ENCODE results near the gene RDH5. TPM values are rescaled to one million over a fixed set of nuclear protein-coding genes. Genes with fewer than 3 reads are reported as not detected.

The RDH5 gene
- total RNA-seq, 1 experiment from 2014 or later, result 5.1 TPM

DNA sequence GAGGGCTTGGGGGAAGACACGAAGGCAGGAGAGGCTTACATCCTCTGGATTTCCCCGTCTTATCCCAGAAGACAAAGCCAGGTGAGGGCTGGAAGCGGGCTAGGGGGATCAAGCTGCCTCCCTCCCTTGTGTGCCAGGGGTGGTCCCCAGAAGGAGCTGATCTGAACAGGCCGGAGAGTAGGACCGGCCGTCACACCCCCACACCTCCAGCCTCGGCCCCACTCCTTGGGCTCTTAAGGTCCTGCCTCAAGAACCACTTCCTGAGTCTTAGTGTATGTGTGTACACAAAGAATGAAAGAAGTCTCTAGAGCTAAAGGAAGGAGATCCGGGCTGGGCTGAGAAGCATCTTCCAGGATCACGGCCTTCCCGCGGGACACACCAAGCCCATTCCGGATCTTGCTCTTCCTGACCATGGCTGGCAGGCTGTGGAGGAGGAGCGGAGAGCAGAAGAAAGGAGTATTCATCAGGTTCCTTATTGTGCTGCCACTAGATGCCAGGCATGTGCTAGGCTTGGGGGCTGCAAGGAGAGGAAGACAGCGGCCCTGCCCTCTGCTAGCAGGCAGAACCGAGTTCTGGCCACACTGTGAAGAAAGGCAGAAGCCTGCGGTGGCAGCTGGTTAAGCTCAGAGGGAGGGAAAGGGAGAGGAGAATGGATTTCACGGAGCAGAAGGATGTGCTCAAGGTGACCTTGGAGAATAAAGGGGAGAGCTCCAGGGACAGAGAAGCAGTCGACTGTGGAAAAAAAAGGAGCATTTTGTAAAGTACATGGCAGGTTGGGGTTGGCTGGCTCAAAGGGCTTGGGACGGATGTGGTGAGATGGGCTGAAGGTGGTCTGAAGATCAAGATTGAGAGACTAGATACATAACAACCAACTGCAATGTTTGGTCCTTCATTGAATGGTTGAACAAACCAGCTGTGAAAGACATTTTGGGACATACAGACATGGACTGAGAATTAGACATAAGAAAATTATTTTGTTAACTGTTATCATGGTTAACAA lies 9.9 kb downstream of the RDH5 start:
- Histone ChIP-seq H3K9ac (ENCODE audit: low read length) (peak overlapping the region; percentile 97), H3K4me1 (ENCODE audit: insufficient read depth, low read length) (peaks cover 24% of the 10 kb centered on the region), H3K9me3 (ENCODE audit: low read length) (no peaks in the 10 kb centered on the region), H3K4me2 (ENCODE audit: low read length) (peak overlapping the region; percentile 99), H3K27ac (ENCODE audit: low read length) (peak overlapping the region; percentile 98), H3K4me3 (ENCODE audit: low read length) (peak overlapping the region; percentile 88), H4K20me1 (ENCODE audit: low read length) (peaks cover 8% of the 10 kb centered on the region), H3K36me3 (ENCODE audit: low read depth, low read length) (peaks cover 12% of the 10 kb centered on the region), H3K27me3 (ENCODE audit: low read length) (no peaks in the 10 kb centered on the region), H3F3A (ENCODE audit: low read length, unreplicated experiment) (no peaks in the 10 kb centered on the region), H2AFZ (ENCODE audit: low read length) (peak overlapping the region; percentile 84), H3K79me2 (ENCODE audit: low read length) (peaks cover 37% of the 10 kb centered on the region), H3K9me2 (replicated peaks; ENCODE audit: low read length) (no peaks in the 10 kb centered on the region)
- intact Hi-C loops (cut with micrococcal nuclease), result loop anchor here (1.0 kb wide), 1 partner anchor 7 kb away; no protein-coding TSS in a partner anchor
- DNase-seq (peak; percentile 56), ATAC-seq (peak; percentile 28)
- POLR2A ChIA-PET (ENCODE audit: unreplicated experiment), result interaction anchor here (0.6 to 2.0 kb wide), 7 partner anchors 8 to 196 kb away, joined by 3 to 18 read pairs (median 6); partner anchors contain the start of genes ORMDL2 and SARNP
- TF ChIP-seq EZH2phosphoT487 (IDR thresholded peaks at IDR 0.05; ENCODE audit: borderline replicate concordance, low read length), result no peak
- TF ChIP-seq EZH2 (IDR thresholded peaks at IDR 0.05; ENCODE audit: low read length, unreplicated experiment), result no peak
- no peak for TF ChIP-seq CTCF (conservative IDR thresholded peaks at IDR 0.05; ENCODE audit: low read depth, low read length)
- BruUV-seq (replicated peaks), result TSS peak; percentile 81
- CTCF ChIA-PET, result interaction anchor here (0.5 to 2.1 kb wide), 6 partner anchors 8 to 492 kb away, joined by 3 to 14 read pairs (median 6); partner anchors contain the start of gene RNF41

DNA sequence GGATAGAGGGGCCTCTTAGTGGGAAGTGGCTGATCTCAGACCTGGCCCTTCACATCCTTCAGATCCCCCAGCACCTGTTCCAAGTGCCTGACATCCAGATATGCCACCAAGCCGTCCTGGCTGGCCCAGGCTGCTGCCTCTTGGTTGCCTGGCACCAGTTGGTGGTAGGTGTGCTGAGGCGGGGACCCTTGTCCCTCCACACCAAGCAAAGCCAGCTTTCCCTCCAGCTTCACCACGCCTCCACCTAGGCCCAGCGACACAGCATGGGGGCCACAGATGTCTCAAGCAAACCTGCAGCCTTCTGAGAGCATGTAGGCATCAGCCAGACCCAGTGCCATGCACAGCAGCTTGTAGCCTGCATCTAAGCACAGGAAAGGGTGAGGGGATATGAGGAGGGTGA lies 12.1 kb downstream of the RDH5 start:
- H3K4me3 ChIP-seq (ENCODE audit: low read length), result no peak overlapping the region
- ChIA-PET CTCF (no interaction called here), POLR2A (ENCODE audit: unreplicated experiment) (no interaction called here)
- H4K20me1 ChIP-seq (ENCODE audit: low read length), result peaks cover under 1% of the 10 kb centered on the region
- peaks cover 15% of the 10 kb centered on the region for H3K4me1 ChIP-seq (ENCODE audit: insufficient read depth, low read length)
- intact Hi-C loops (cut with micrococcal nuclease), result no loop called here
- H3F3A ChIP-seq (ENCODE audit: low read length, unreplicated experiment), result no peaks in the 10 kb centered on the region
- peaks cover 27% of the 10 kb centered on the region for H3K79me2 ChIP-seq (ENCODE audit: low read length)
- H2AFZ ChIP-seq (ENCODE audit: low read length), result no peak overlapping the region
- no peaks in the 10 kb centered on the region for H3K9me2 ChIP-seq (replicated peaks; ENCODE audit: low read length)
- ATAC-seq (no peak), DNase-seq (no peak)
- H3K9me3 ChIP-seq (ENCODE audit: low read length), result no peaks in the 10 kb centered on the region
- no peaks in the 10 kb centered on the region for H3K27me3 ChIP-seq (ENCODE audit: low read length)
- H3K9ac ChIP-seq (ENCODE audit: low read length), result no peak overlapping the region
- TF ChIP-seq EZH2phosphoT487 (IDR thresholded peaks at IDR 0.05; ENCODE audit: borderline replicate concordance, low read length) (no peak), EZH2 (IDR thresholded peaks at IDR 0.05; ENCODE audit: low read length, unreplicated experiment) (no peak), CTCF (conservative IDR thresholded peaks at IDR 0.05; ENCODE audit: low read depth, low read length) (no peak)
- no peak overlapping the region for H3K4me2 ChIP-seq (ENCODE audit: low read length)
- no peaks in the 10 kb centered on the region; the same call in 1 of the 2 replicates for H3K36me3 ChIP-seq (ENCODE audit: low read depth, low read length)
- H3K27ac ChIP-seq (ENCODE audit: low read length), result no peak overlapping the region
- no TSS peak for BruUV-seq (replicated peaks)

Data from PC-3 (cell line).